ENCODE results near the gene DBNL.

GRCh38 chr7:44066111-44066460 lies 21.6 kb downstream of the DBNL start:
- TF ChIP-seq SUZ12 (IDR thresholded peaks at IDR 0.05; ENCODE audit: extremely low read depth, insufficient read depth, insufficient read length) (no peak), YY1 (IDR thresholded peaks at IDR 0.05; ENCODE audit: insufficient read depth, insufficient read length) (no peak), ZNF274 (IDR thresholded peaks at IDR 0.05; ENCODE audit: low read depth, low read length) (no peak)
